Neural progenitor cell (in vitro differentiated cells): ENCODE data around the gene CSK. TPM values are rescaled to one million over a fixed set of nuclear protein-coding genes. Genes with fewer than 3 reads are reported as not detected.

ENCODE experiments used
- DNase-seq: peaks from one replicate; pipeline ENCODE4 v3.0.0-alpha.2; 2016; ENCODE audit warnings: low spot score
- H2AFZ ChIP-seq: fragments of 200-600 bp; sonication (generic); replicated peaks from 2 replicates; pipeline ENCODE4 v1.6.1; 2016; ENCODE audit warnings: antibody characterized with exemption
- H3F3A ChIP-seq: fragments of 200-600 bp; sonication (generic); 2 replicates; pipeline ENCODE4 v1.6.1; 2016; ENCODE audit warnings: antibody characterized with exemption, low read depth
- H3K27ac ChIP-seq: fragments of 200-600 bp; sonication (generic); 2 replicates; pipeline ENCODE4 v1.5.1; 2016; ENCODE audit warnings: mild to moderate bottlenecking
- H3K27me3 ChIP-seq: fragments of 200-600 bp; sonication (generic); 2 replicates; pipeline ENCODE4 v1.6.1; 2016; ENCODE audit warnings: mild to moderate bottlenecking, moderate library complexity
- H3K36me3 ChIP-seq: fragments of 200-600 bp; sonication (generic); 2 replicates; pipeline ENCODE4 v1.5.1; 2016
- H3K4me1 ChIP-seq: fragments of 200-600 bp; sonication (generic); 2 replicates; pipeline ENCODE4 v1.6.1; 2016; ENCODE audit warnings: mixed run types
- H3K4me2 ChIP-seq: fragments of 200-600 bp; sonication (generic); 2 replicates; pipeline ENCODE4 v1.6.1; 2016
- H3K4me3 ChIP-seq: fragments of 200-600 bp; sonication (generic); 2 replicates; pipeline ENCODE4 v1.5.1; 2016
- H3K79me2 ChIP-seq: fragments of 200-600 bp; sonication (generic); 2 replicates; pipeline ENCODE4 v1.6.1; 2016; ENCODE audit warnings: low read depth
- H3K9ac ChIP-seq: fragments of 200-600 bp; sonication (generic); 2 replicates; pipeline ENCODE4 v1.6.1; 2016
- H3K9me3 ChIP-seq: fragments of 200-600 bp; sonication (generic); 2 replicates; pipeline ENCODE4 v1.5.1; 2016; ENCODE audit warnings: low read depth
- H4K20me1 ChIP-seq: fragments of 200-600 bp; sonication (generic); 2 replicates; pipeline ENCODE4 v1.6.1; 2016; ENCODE audit warnings: low read depth
- H3K27ac Mint-ChIP-seq: 3 replicates; pipeline ENCODE4 v1.8.0; 2021; ENCODE audit warnings: mixed read lengths
- H3K27me3 Mint-ChIP-seq: 2 replicates; pipeline ENCODE4 v1.8.0; 2022; ENCODE audit warnings: low read depth, mild to moderate bottlenecking, inconsistent platforms, moderate library complexity, mixed read lengths; ENCODE audit not compliant: insufficient read depth
- H3K36me3 Mint-ChIP-seq: 3 replicates; pipeline ENCODE4 v1.8.0; 2021; ENCODE audit warnings: mixed read lengths
- H3K4me1 Mint-ChIP-seq: 3 replicates; pipeline ENCODE4 v1.8.0; 2021; ENCODE audit warnings: mixed read lengths
- H3K4me3 Mint-ChIP-seq: 3 replicates; pipeline ENCODE4 v1.8.0; 2021; ENCODE audit warnings: mild to moderate bottlenecking, moderate library complexity, mixed read lengths
- H3K9me3 Mint-ChIP-seq: 3 replicates; pipeline ENCODE4 v1.8.0; 2020; ENCODE audit warnings: mixed read lengths
- EZH2 ChIP-seq: fragments of 200-600 bp; sonication (generic); IDR thresholded peaks from 2 replicates; pipeline ENCODE4 v1.6.1; 2017; ENCODE audit warnings: antibody characterized with exemption, mild to moderate bottlenecking, moderate library complexity
- EZH2phosphoT487 ChIP-seq: fragments of 200-600 bp; sonication (generic); IDR thresholded peaks from 2 replicates; pipeline ENCODE4 v1.6.1; 2017; ENCODE audit warnings: antibody characterized with exemption
- total RNA-seq: library from RNA; depleted of rRNA; stranded (reverse); fragments of >200 nt; gene quantifications from 2 replicates; pipeline ENCODE4 v1.2.3, GENCODE V29; 2015; ENCODE audit warnings: low replicate concordance
- TF ChIP-seq, protein P1 (sequence below): fragments of 200-600 bp; sonication (generic); IDR thresholded peaks from 2 replicates; pipeline ENCODE4 v1.5.1; 2017; ENCODE audit warnings: antibody characterized with exemption, mild to moderate bottlenecking

CSK gene
- total RNA-seq, 1 donor from 2014 or later = 18.3 TPM

GRCh38 chr15:74769463-74770025, 12.3 kb upstream of the CSK start:
- peaks cover 20% of the 10 kb centered on the region for H3K27me3 Mint-ChIP-seq

GRCh38 chr15:74770211-74770903, 11.5 kb upstream of the CSK start:
- no peak overlapping the region for H2AFZ ChIP-seq
- H3K36me3 ChIP-seq = no peaks in the 10 kb centered on the region
- peaks cover 23% of the 10 kb centered on the region for H3K4me1 ChIP-seq
- H3K27me3 ChIP-seq = peaks cover 16% of the 10 kb centered on the region
- no peak overlapping the region for H3K27ac ChIP-seq
- peaks cover 26% of the 10 kb centered on the region for H3F3A ChIP-seq
- no peak overlapping the region for H3K4me2 ChIP-seq
- H3K4me3 ChIP-seq = no peak overlapping the region
- Mint-ChIP-seq H3K9me3 (no peaks in the 10 kb centered on the region), H3K36me3 (no peaks in the 10 kb centered on the region), H3K4me1 (peaks cover 39% of the 10 kb centered on the region), H3K27ac (no peak overlapping the region), H3K27me3 (peaks cover 18% of the 10 kb centered on the region), H3K4me3 (no peak overlapping the region)
- TF ChIP-seq EZH2 = no peak
- TF ChIP-seq, protein P1, sequence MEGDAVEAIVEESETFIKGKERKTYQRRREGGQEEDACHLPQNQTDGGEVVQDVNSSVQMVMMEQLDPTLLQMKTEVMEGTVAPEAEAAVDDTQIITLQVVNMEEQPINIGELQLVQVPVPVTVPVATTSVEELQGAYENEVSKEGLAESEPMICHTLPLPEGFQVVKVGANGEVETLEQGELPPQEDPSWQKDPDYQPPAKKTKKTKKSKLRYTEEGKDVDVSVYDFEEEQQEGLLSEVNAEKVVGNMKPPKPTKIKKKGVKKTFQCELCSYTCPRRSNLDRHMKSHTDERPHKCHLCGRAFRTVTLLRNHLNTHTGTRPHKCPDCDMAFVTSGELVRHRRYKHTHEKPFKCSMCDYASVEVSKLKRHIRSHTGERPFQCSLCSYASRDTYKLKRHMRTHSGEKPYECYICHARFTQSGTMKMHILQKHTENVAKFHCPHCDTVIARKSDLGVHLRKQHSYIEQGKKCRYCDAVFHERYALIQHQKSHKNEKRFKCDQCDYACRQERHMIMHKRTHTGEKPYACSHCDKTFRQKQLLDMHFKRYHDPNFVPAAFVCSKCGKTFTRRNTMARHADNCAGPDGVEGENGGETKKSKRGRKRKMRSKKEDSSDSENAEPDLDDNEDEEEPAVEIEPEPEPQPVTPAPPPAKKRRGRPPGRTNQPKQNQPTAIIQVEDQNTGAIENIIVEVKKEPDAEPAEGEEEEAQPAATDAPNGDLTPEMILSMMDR = no peak
- no peak for TF ChIP-seq EZH2phosphoT487
- DNase-seq = no peak
- H4K20me1 ChIP-seq = no peaks in the 10 kb centered on the region
- H3K9ac ChIP-seq = no peak overlapping the region
- H3K79me2 ChIP-seq = no peaks in the 10 kb centered on the region
- no peaks in the 10 kb centered on the region for H3K9me3 ChIP-seq

More at GRCh38 chr15:74769463-74770025, 12.3 kb upstream of the CSK start:
- peaks cover 23% of the 10 kb centered on the region for H3K4me1 ChIP-seq
- H3K27ac Mint-ChIP-seq = no peak overlapping the region
- peaks cover 16% of the 10 kb centered on the region for H3K27me3 ChIP-seq
- H3K9ac ChIP-seq = no peak overlapping the region
- no peaks in the 10 kb centered on the region for H3K36me3 ChIP-seq
- H4K20me1 ChIP-seq = no peaks in the 10 kb centered on the region
- no peak for TF ChIP-seq EZH2phosphoT487
- TF ChIP-seq EZH2 = no peak
- TF ChIP-seq, protein P1 = no peak
- H2AFZ ChIP-seq = no peak overlapping the region
- no peak for DNase-seq
- H3K79me2 ChIP-seq = no peaks in the 10 kb centered on the region
- H3K4me2 ChIP-seq = no peak overlapping the region
- no peaks in the 10 kb centered on the region for H3K36me3 Mint-ChIP-seq
- H3K4me1 Mint-ChIP-seq = peaks cover 40% of the 10 kb centered on the region
- H3K4me3 ChIP-seq = no peak overlapping the region
- no peaks in the 10 kb centered on the region for H3K9me3 Mint-ChIP-seq
- no peak overlapping the region for H3K4me3 Mint-ChIP-seq
- no peaks in the 10 kb centered on the region for H3K9me3 ChIP-seq
- H3F3A ChIP-seq = peaks cover 26% of the 10 kb centered on the region
- H3K27ac ChIP-seq = no peak overlapping the region

DNA sequence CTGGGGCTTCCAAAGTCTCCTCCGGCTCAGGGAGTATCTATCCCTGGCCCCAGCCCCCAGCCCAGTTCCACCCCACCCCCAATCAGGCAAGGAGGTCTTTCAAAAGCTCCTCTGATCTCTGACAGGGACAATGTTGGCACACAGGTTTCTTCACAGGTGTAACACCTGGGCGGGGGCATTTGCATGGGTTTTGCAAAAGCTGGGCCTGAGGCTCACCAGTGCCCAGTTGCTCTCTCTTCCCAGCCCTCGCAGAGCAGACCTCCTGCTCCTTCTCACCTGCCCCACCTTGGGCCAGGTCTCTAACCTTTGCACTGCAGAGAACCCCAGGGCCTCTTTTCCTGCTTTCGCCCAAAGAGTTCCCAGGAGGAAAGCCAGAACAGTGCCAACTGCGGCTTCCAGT, 8.6 kb upstream of the CSK start:
- Mint-ChIP-seq H3K4me3 (peak overlapping the region; percentile 52), H3K36me3 (no peaks in the 10 kb centered on the region), H3K9me3 (no peaks in the 10 kb centered on the region), H3K27ac (peak overlapping the region; percentile 94), H3K27me3 (peaks cover 23% of the 10 kb centered on the region), H3K4me1 (peaks cover 62% of the 10 kb centered on the region)
- Histone ChIP-seq H3K79me2 (no peaks in the 10 kb centered on the region), H3K27me3 (peaks cover 16% of the 10 kb centered on the region), H3F3A (peaks cover 26% of the 10 kb centered on the region), H3K9me3 (no peaks in the 10 kb centered on the region), H2AFZ (no peak overlapping the region), H3K4me1 (peaks cover 28% of the 10 kb centered on the region), H3K4me3 (no peak overlapping the region), H3K4me2 (peak overlapping the region; percentile 33), H3K27ac (no peak overlapping the region), H4K20me1 (no peaks in the 10 kb centered on the region), H3K9ac (no peak overlapping the region), H3K36me3 (no peaks in the 10 kb centered on the region)
- DNase-seq = no peak
- TF ChIP-seq EZH2 (no peak), EZH2phosphoT487 (no peak)
- TF ChIP-seq, protein P1 = no peak
